Cardiac muscle cell (in vitro differentiated cells and primary cell): ENCODE measurements around the gene BPIFA3. TPM values are rescaled to one million over a fixed set of nuclear protein-coding genes. Genes with fewer than 3 reads are reported as not detected.
A peak's percentile ranks its signal among the peaks of the same experiment; 100 is the strongest.

Source experiments
- DNase-seq, 2 donors: peaks; one replicate each; pipeline versions ENCODE4 v3.0.0 to v3.0.0-alpha.2; 2010 to 2017; ENCODE audit warnings: low read depth in 1 of 2, low spot score in 1 of 2
- H3K27ac ChIP-seq: fragments of 200-600 bp; sonication (generic); 2 replicates; pipeline ENCODE4 v1.5.1; 2016
- H3K27me3 ChIP-seq: fragments of 200-600 bp; sonication (generic); 2 replicates; pipeline ENCODE4 v1.6.0; 2016; ENCODE audit warnings: control low read depth
- H3K36me3 ChIP-seq: fragments of 200-600 bp; sonication (generic); 2 replicates; pipeline ENCODE4 v1.5.1; 2016; ENCODE audit warnings: control low read depth
- H3K4me1 ChIP-seq: fragments of 200-600 bp; sonication (generic); 2 replicates; pipeline ENCODE4 v1.8.1; 2017; ENCODE audit warnings: low read depth, mild to moderate bottlenecking, mixed run types
- H3K4me3 ChIP-seq: fragments of 200-600 bp; sonication (generic); 2 replicates; pipeline ENCODE4 v1.5.1; 2016; ENCODE audit warnings: mild to moderate bottlenecking
- H3K9me3 ChIP-seq: fragments of 200-600 bp; sonication (generic); 2 replicates; pipeline ENCODE4 v1.5.1; 2017; ENCODE audit warnings: low read depth, mild to moderate bottlenecking, control low read depth
- polyA plus RNA-seq: library from polyadenylated mRNA; unstranded; fragments of >200 nt; fragmentation: Nextera tagmentation; extraction: Ambion mirVana; gene quantifications from 2 replicates; pipeline ENCODE4 v1.2.1, GENCODE V29; 2016
- total RNA-seq: library from RNA; depleted of rRNA; stranded (reverse); fragments of >200 nt; gene quantifications from 2 replicates; pipeline ENCODE4 v1.2.3, GENCODE V29; 2016
- TF ChIP-seq, protein P1 (sequence below): IDR thresholded peaks from 2 replicates; pipeline ENCODE4 v1.5.1; 2012; ENCODE audit warnings: low read depth, mild to moderate bottlenecking, low read length

The BPIFA3 gene
- total and polyA plus RNA-seq, 2 experiments from 2014 or later = not detected

DNA sequence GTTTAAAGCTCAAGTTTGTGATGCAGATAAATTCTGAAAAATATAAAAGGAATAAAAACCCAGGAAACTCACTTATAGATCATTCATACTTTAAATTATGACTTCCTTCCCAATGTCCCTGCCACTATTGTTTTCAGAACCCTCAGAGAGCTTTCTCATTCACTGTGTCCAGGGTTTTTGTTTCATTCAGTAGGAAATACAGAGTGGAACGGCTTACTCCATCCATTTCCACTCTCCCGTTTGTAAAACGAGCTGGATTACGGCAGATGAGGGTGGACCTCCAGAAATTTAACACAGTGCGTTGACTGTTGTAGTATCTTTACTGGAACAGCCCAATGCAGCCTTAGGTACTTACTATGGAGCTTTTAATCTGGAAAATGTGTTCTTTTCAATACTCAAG lies 42.2 kb downstream of the BPIFA3 start:
- TF ChIP-seq, protein P1, sequence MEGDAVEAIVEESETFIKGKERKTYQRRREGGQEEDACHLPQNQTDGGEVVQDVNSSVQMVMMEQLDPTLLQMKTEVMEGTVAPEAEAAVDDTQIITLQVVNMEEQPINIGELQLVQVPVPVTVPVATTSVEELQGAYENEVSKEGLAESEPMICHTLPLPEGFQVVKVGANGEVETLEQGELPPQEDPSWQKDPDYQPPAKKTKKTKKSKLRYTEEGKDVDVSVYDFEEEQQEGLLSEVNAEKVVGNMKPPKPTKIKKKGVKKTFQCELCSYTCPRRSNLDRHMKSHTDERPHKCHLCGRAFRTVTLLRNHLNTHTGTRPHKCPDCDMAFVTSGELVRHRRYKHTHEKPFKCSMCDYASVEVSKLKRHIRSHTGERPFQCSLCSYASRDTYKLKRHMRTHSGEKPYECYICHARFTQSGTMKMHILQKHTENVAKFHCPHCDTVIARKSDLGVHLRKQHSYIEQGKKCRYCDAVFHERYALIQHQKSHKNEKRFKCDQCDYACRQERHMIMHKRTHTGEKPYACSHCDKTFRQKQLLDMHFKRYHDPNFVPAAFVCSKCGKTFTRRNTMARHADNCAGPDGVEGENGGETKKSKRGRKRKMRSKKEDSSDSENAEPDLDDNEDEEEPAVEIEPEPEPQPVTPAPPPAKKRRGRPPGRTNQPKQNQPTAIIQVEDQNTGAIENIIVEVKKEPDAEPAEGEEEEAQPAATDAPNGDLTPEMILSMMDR = no peak
- Histone ChIP-seq H3K4me1 (no peaks in the 10 kb centered on the region), H3K9me3 (no peaks in the 10 kb centered on the region), H3K27me3 (no peaks in the 10 kb centered on the region), H3K36me3 (no peaks in the 10 kb centered on the region), H3K27ac (no peak overlapping the region), H3K4me3 (no peak overlapping the region)
- DNase-seq = no peak

DNA sequence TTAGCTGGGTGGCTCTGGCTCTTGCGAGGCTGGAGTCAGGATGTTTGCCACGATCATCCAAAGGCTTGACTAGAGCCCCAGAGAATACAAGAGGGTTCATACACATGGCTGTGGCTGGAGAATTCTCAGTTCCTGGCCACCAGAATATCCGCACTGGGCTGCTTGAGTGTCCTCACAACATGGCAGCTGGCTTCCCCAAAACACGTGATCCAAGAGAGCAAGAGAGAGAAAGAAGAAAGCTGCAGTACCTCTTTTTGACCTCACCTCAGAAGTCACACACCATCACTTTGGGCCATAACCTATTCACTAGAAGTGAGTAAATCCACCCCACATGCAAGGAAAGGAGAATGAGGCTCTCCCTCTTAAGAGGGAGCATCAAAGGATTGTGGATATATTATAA lies 44.3 kb downstream of the BPIFA3 start:
- TF ChIP-seq, protein P1 = no peak
- no peak for DNase-seq
- Histone ChIP-seq H3K27me3 (peaks cover 5% of the 10 kb centered on the region), H3K27ac (no peak overlapping the region), H3K4me3 (no peak overlapping the region), H3K9me3 (no peaks in the 10 kb centered on the region), H3K36me3 (no peaks in the 10 kb centered on the region), H3K4me1 (no peaks in the 10 kb centered on the region)

DNA sequence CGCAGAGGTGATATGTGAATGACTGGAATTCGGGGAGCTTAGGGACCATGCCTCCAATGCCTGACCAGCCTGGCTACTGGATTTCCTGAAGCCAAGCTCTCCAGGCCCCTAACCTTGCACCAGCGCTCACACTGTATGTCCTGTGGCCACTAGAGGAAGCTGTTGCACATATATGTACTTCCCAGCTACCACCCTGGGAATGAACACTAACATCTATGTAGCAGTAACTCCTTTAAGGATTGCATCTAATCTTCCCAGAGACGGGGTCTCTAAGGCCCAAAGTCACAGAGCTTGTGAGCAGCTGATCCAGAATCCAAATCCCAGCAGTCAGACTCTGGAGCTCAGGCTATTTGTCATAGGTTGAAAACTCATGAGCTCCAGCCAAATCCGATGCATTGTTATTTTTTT lies 45.5 kb downstream of the BPIFA3 start:
- H3K27ac ChIP-seq = no peak overlapping the region
- DNase-seq = peak; percentile 81
- TF ChIP-seq, protein P1 = peak; percentile 89
- no peaks in the 10 kb centered on the region for H3K4me1 ChIP-seq
- no peak overlapping the region for H3K4me3 ChIP-seq
- H3K27me3 ChIP-seq = peaks cover 6% of the 10 kb centered on the region
- no peaks in the 10 kb centered on the region for H3K9me3 ChIP-seq
- no peaks in the 10 kb centered on the region for H3K36me3 ChIP-seq

DNA sequence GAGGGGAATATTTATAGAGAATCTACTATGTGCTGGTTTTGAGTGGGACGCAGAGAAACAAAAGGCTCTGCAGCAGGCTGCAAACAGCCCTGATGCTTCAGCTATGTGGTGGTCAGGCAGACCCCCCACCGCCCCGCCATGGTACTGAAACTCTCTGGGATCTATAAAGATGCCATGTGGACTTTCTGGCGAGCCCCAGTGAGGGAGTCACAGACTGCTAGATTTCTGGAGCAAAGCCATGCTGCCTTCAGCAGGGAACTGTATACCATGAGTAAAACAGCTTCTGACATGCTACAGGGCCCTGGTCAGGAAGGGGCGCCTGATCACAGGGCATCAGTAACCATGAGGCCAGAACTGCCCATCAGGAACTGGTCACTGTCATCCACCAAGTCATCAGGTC lies 46.6 kb downstream of the BPIFA3 start:
- no peaks in the 10 kb centered on the region for H3K4me1 ChIP-seq
- H3K9me3 ChIP-seq = no peaks in the 10 kb centered on the region
- no peak overlapping the region for H3K4me3 ChIP-seq
- TF ChIP-seq, protein P1 = no peak
- H3K36me3 ChIP-seq = no peaks in the 10 kb centered on the region
- H3K27me3 ChIP-seq = peaks cover 6% of the 10 kb centered on the region
- DNase-seq = no peak
- H3K27ac ChIP-seq = no peak overlapping the region

DNA sequence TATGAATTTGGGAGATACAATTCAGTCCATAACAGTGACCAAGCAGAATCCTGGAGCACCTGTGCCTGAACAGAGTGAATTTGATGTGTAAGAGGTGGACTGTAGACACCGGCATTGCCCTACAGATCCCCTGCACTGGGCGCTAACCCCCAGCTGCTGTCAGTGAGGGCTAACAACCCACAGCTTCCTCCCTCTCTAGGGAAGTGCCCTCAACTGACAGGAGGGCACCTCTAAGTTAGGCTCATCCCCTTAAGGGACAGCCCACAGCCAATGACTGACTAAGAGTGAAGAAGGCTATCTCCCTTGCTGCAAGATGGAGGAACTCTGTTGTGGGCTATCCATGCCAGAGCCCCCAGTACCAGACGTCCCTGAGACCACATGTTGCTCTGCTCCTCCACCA lies 50.5 kb downstream of the BPIFA3 start:
- TF ChIP-seq, protein P1 = no peak
- no peak overlapping the region for H3K4me3 ChIP-seq
- peaks cover 22% of the 10 kb centered on the region for H3K27me3 ChIP-seq
- H3K27ac ChIP-seq = no peak overlapping the region
- H3K9me3 ChIP-seq = no peaks in the 10 kb centered on the region
- H3K36me3 ChIP-seq = no peaks in the 10 kb centered on the region
- no peaks in the 10 kb centered on the region for H3K4me1 ChIP-seq
- DNase-seq = no peak

DNA sequence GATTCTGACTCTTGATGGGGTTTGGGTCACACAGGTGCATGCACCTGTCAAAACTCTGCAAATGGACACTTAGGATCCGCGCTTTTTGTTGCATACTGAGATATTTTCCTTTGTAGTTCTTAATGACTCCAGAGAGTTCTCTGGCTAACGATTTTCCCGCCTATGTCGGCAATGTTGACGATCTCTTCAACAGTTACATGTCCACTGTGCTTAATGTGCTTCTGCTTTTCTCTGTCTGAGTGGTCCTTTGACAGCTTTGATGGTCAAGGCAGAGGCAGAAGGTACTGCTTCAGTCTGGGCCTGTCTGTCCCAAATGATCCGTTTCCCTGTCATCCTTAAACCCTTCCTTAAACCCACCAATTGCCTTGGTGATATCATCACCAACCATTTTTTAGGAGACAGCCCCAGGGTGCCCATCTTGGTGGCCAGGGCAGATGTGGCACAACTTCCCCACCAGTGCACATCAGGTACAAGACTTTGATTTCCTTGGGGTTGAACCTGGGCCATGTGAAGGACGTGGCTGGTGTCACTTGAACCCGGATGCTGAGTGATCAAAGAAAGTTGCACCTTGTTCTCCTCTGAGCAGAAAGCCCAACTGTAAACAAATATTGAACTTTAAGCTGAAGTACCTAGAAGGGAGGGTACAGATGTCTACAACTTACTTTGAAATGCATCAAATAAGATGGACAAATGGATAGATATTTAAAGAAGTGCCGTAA lies 55.2 kb downstream of the BPIFA3 start:
- Histone ChIP-seq H3K9me3 (no peaks in the 10 kb centered on the region), H3K4me1 (no peaks in the 10 kb centered on the region), H3K36me3 (no peaks in the 10 kb centered on the region), H3K27me3 (peaks cover 16% of the 10 kb centered on the region), H3K27ac (no peak overlapping the region), H3K4me3 (no peak overlapping the region)
- no peak for DNase-seq
- TF ChIP-seq, protein P1 = no peak
